Aorta (tissue), 5 donors: ENCODE data around the gene KLHL18. TPM values are rescaled to one million over a fixed set of nuclear protein-coding genes. Genes with fewer than 3 reads are reported as not detected.
"Not testable (repeated sequence)": the region's sequence is repeated elsewhere in the genome, so short reads cannot be mapped to it uniquely, and the experiment has no call there.

Source experiments
- ATAC-seq: fragments of 200-7000 bp; cut with Tn5 transposase; one replicate; pipeline ENCODE4 v1.9.1; 2022; ENCODE audit warnings: moderate library complexity; ENCODE audit not compliant: low FRiP score
- DNase-seq, 2 donors: peaks; one replicate each; pipeline ENCODE4 v3.0.0-alpha.2; 2020
- H3K27ac ChIP-seq, 2 donors: one replicate each; pipeline ENCODE4 v1.5.1; 2013; ENCODE audit warnings: low read length in 2 of 2, mild to moderate bottlenecking in 2 of 2, moderate library complexity in 2 of 2, control low read depth in 1 of 2, inconsistent platforms in 1 of 2, low read depth in 1 of 2
- H3K27me3 ChIP-seq, 2 donors: one replicate each; pipeline ENCODE4 v1.6.1; 2013; ENCODE audit warnings: control low read depth in 1 of 2, low read length in 1 of 2, mild to moderate bottlenecking in 1 of 2, moderate library complexity in 1 of 2; ENCODE audit not compliant: insufficient read depth in 2 of 2, control insufficient read depth in 1 of 2
- H3K36me3 ChIP-seq, 2 donors: one replicate each; pipeline ENCODE4 v1.6.1; 2013; ENCODE audit warnings: control low read depth in 1 of 2, low read length in 1 of 2, mild to moderate bottlenecking in 1 of 2; ENCODE audit not compliant: insufficient read depth in 2 of 2, control insufficient read depth in 1 of 2
- H3K4me1 ChIP-seq, 2 donors: one replicate each; pipeline ENCODE4 v1.6.1; 2013; ENCODE audit warnings: low read length in 2 of 2, control low read depth in 1 of 2, mild to moderate bottlenecking in 1 of 2, moderate library complexity in 1 of 2; ENCODE audit not compliant: insufficient read depth in 2 of 2, control insufficient read depth in 1 of 2
- H3K4me3 ChIP-seq, 2 donors: one replicate each; pipeline ENCODE4 v1.5.1; 2013; ENCODE audit warnings: low read length in 2 of 2, control low read depth in 1 of 2, mild to moderate bottlenecking in 1 of 2
- H3K9me3 ChIP-seq: one replicate; pipeline ENCODE4 v1.6.1; 2013; ENCODE audit warnings: mild to moderate bottlenecking, low read length; ENCODE audit not compliant: control insufficient read depth
- WGBS, 2 donors: extraction: QIAGEN DNeasy Blood & Tissue Kit; methylation state at CpG; one replicate each; pipeline ENCODE4 v1.1.7; 2013; 5-methylcytosine and 5-hydroxymethylcytosine counted together
- intact Hi-C, 2 donors: fragments of 100-400 bp; cut with DNase I; formaldehyde crosslinking; loops; one replicate each; pipeline versions ENCODE4 v1.14.2 to v1.15.0; 2022
- polyA plus RNA-seq, 2 donors: library from polyadenylated mRNA; stranded (reverse); fragments of 200-250 nt; gene quantifications; one replicate each; pipeline ENCODE4 v1.2.3, GENCODE V29; 2013
- total RNA-seq, 2 donors: library from RNA; stranded (reverse); fragmentation: NEBNext Ultra II Directional; extraction: Animal tissue kit (Norgen Biotek cat#: 25700); gene quantifications; one replicate each; pipeline ENCODE4 v1.2.1, GENCODE V29; 2021
- donor health status: healthy with polysubstance abuse.
- donor health status: Bipolar disorder and iron deficiency.
- donor health status: DM: no; HTN: no; CAD: no.
- donor health status: DM: no; HTN: no; CAD: no.
- donor health status: DM: yes; HTN: yes; CAD: no.

The KLHL18 gene
- total and polyA plus RNA-seq, 4 donors = 9.0 to 26.7 (median 21.6) TPM

- peaks cover 0 to 2% of the 10 kb centered on the region in 2 donors for H3K4me1 ChIP-seq
- H3K4me3 ChIP-seq = no peak overlapping the region
- WGBS, 2 donors = 90 to 91% methylated on average over 5 of the region's 5 CpGs
- H3K9me3 ChIP-seq = no peaks in the 10 kb centered on the region
- no peaks in the 10 kb centered on the region for H3K27me3 ChIP-seq
- peak in 1 of 2 donors; percentile 57 for DNase-seq
- intact Hi-C loops = no loop called here
- ATAC-seq = no peak
- no peak overlapping the region for H3K27ac ChIP-seq
- H3K36me3 ChIP-seq = peaks cover 0 to 2% of the 10 kb centered on the region in 2 donors
Observed at GRCh38 chr3:47315069-47315647, 32.4 kb downstream of the KLHL18 start.

DNA sequence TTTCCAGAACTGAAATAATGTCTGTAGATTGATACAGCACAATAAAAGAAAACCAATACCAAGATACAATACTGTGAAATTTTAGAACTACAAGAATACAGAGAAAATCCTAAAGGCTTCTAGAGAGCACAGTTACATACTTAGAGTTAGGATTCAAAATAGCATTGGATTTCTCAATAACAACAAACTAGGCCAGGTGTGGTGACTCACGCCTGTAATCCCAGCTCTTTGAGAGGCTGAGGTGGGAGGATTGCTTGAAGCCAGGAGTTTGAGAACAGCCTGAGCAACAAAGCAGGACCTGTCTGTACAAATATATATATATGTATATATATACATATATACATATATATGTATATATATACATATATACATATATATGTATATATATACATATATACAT lies 33.4 kb downstream of the KLHL18 start:
- DNase-seq, intact Hi-C loops, H3K36me3 ChIP-seq, H3K9me3 ChIP-seq, H3K27me3 ChIP-seq, H3K4me3 ChIP-seq, ATAC-seq, H3K4me1 ChIP-seq, H3K27ac ChIP-seq: not testable (repeated sequence)
- WGBS, 2 donors = 86 to 98% methylated on average over 1 of the region's 1 CpG

GRCh38 chr3:47318916-47319315 lies 36.2 kb downstream of the KLHL18 start:
- Histone ChIP-seq H3K4me1 (no peaks in the 10 kb centered on the region), H3K4me3 (no peak overlapping the region), H3K27ac (no peak overlapping the region), H3K36me3 (peaks cover 0 to 4% of the 10 kb centered on the region in 2 donors), H3K27me3 (no peaks in the 10 kb centered on the region), H3K9me3 (no peaks in the 10 kb centered on the region)
- ATAC-seq (no peak), DNase-seq (no peak)
- WGBS, 2 donors = 80 to 81% methylated on average over 1 of the region's 1 CpG
- intact Hi-C loops = no loop called here

DNA sequence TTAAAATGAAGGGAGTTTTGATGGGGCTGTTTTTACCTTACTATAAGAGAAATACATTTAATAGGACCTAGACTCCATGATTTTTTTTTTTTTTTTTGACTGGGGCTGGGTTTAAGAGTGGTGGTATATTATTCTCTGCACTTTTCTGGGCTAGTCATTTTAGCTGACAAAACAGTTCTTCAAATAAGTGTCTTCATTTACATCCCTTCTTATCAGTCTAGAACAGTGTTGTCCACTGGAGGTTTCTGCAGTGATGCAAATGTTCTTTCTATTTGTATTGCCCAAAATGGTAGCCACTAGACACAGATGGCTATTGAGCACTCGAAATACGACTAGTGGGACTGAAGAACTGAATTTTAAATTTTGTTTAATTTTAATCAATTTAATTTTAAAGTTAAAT lies 37.2 kb downstream of the KLHL18 start:
- Histone ChIP-seq H3K9me3 (no peaks in the 10 kb centered on the region), H3K27ac (no peak overlapping the region), H3K4me1 (no peaks in the 10 kb centered on the region), H3K27me3 (no peaks in the 10 kb centered on the region), H3K4me3 (no peak overlapping the region), H3K36me3 (peaks cover 0 to 5% of the 10 kb centered on the region in 2 donors)
- no peak for DNase-seq
- intact Hi-C loops = loop anchor here in 1 of 2 donors (10.0 kb wide), 2 partner anchors 395 to 455 kb away; partner anchors contain the start of gene MYL3
- no peak for ATAC-seq
- 46 to 47% methylated on average over 2 of the region's 2 CpGs for WGBS, 2 donors

- no peak for ATAC-seq
- Histone ChIP-seq H3K27me3 (no peaks in the 10 kb centered on the region), H3K27ac (no peak overlapping the region), H3K4me1 (no peaks in the 10 kb centered on the region), H3K9me3 (no peaks in the 10 kb centered on the region), H3K36me3 (peaks cover 0 to 9% of the 10 kb centered on the region in 2 donors), H3K4me3 (no peak overlapping the region)
- WGBS, 2 donors = 82 to 86% methylated on average over 8 of the region's 8 CpGs
- no peak for DNase-seq
- intact Hi-C loops = loop anchor here in 1 of 2 donors (10.0 kb wide), 2 partner anchors 399 to 459 kb away; partner anchors contain the start of gene MYL3
Observed at GRCh38 chr3:47323431-47324277, 40.9 kb downstream of the KLHL18 start.

GRCh38 chr3:47324278-47324865 lies 41.6 kb downstream of the KLHL18 start:
- no peak overlapping the region for H3K4me3 ChIP-seq
- intact Hi-C loops = loop anchor here in 1 of 2 donors (10.0 kb wide), 2 partner anchors 400 to 460 kb away; partner anchors contain the start of gene MYL3
- no peaks in the 10 kb centered on the region for H3K27me3 ChIP-seq
- WGBS, 2 donors = 0 to 1% methylated on average over 2 of the region's 2 CpGs
- DNase-seq = peak in 1 of 2 donors; percentile 51
- no peak overlapping the region for H3K27ac ChIP-seq
- peak; percentile 91 for ATAC-seq
- H3K36me3 ChIP-seq = peaks cover 0 to 9% of the 10 kb centered on the region in 2 donors
- no peaks in the 10 kb centered on the region for H3K9me3 ChIP-seq
- no peaks in the 10 kb centered on the region for H3K4me1 ChIP-seq

DNA sequence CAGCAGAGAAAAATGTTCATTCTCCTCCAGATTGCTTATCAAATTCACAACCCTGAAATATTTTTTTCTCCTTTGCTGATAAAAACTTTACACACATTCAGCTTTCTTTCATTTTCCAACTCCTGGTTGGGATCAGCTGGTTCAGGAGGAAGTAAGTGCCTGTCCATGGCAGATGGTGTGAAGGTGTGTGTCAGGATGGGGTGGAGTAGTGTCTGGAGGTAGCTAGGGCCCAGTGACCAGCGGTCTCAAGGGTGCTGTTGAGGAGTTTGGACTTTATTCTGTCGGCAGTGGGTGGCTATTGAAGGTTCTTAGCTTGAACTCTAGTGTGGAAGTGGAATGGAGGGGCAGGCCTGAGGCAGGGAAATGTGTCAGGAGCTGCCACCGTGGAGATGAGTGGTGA lies 51.2 kb downstream of the KLHL18 start:
- Histone ChIP-seq H3K27ac (no peak overlapping the region), H3K4me1 (no peaks in the 10 kb centered on the region), H3K36me3 (peaks cover 5 to 9% of the 10 kb centered on the region in 2 donors), H3K9me3 (no peaks in the 10 kb centered on the region), H3K4me3 (no peak overlapping the region), H3K27me3 (no peaks in the 10 kb centered on the region)
- no peak for DNase-seq
- intact Hi-C loops = no loop called here
- no peak for ATAC-seq
- WGBS, 2 donors = 69 to 74% methylated on average over 3 of the region's 3 CpGs

DNA sequence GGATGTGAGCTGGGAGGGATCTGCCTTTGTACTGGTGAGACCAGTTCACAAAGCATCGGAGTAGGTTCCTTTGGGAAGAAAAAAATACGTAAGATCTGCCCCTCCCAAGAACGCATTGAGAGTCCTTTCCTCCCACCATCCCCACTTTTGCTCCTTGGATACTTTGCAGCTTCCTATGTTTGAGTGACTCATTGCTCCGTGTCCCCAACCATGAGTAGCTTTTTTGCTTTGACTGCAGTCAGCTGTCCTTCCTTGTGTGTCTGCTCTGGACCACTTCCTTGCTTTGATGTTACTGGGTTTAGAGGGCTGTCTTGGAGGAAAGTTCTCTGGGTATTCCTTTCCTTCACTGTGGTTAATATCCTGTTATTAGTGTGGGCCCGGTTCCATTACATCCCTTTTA lies 54.9 kb downstream of the KLHL18 start:
- Histone ChIP-seq H3K4me3 (no peak overlapping the region), H3K27me3 (no peaks in the 10 kb centered on the region), H3K27ac (no peak overlapping the region), H3K4me1 (no peaks in the 10 kb centered on the region), H3K9me3 (no peaks in the 10 kb centered on the region), H3K36me3 (peaks cover 12 to 13% of the 10 kb centered on the region in 2 donors)
- ATAC-seq = no peak
- DNase-seq = no peak
- intact Hi-C loops = no loop called here
- 93 to 94% methylated on average over 5 of the region's 5 CpGs for WGBS, 2 donors
